ENCODE results near the gene RASL10A. TPM values are rescaled to one million over a fixed set of nuclear protein-coding genes. Genes with fewer than 3 reads are reported as not detected.

The RASL10A gene
- total and polyA plus RNA-seq, 5 donors from 2014 or later, result not detected

GRCh38 chr22:29269731-29270474, 45.6 kb downstream of the RASL10A start:
- H3K4me3 ChIP-seq (ENCODE audit: low read depth, low read length), result peak overlapping the region; percentile 83
- Mint-ChIP-seq H3K9me3 (peaks cover 0 to 2% (median 0%) of the 10 kb centered on the region in 7 donors), H3K27ac (peak overlapping the region; percentile 63 to 100 (median 97)), H3K4me3 (peak overlapping the region; percentile 96 to 99 (median 96)), H3K4me1 (peaks cover 31 to 79% (median 66%) of the 10 kb centered on the region in 4 donors), H3K36me3 (peaks cover 39% of the 10 kb centered on the region), H3K27me3 (peaks cover 4% of the 10 kb centered on the region)
- DNase-seq, result peak in 1 of 3 donors; percentile 35
- H3K27me3 ChIP-seq (ENCODE audit: control insufficient read depth, insufficient read depth, low read length), result no peaks in the 10 kb centered on the region
- peaks cover 34% of the 10 kb centered on the region for H3K36me3 ChIP-seq (ENCODE audit: control insufficient read depth, insufficient read depth, low read length)
- no peaks in the 10 kb centered on the region for H3K9me3 ChIP-seq (ENCODE audit: control insufficient read depth in 2 of 2, low read length in 2 of 2)
- H3K27ac ChIP-seq (ENCODE audit: insufficient read depth, low read length, poor library complexity, severe bottlenecking), result peak overlapping the region; percentile 34
- H3K4me1 ChIP-seq (ENCODE audit: control insufficient read depth, insufficient read depth, low read length, poor library complexity, severe bottlenecking), result peaks cover 66% of the 10 kb centered on the region
- ATAC-seq (ENCODE audit: low read depth in 2 of 2), result no peak

- H3K9me3 ChIP-seq (ENCODE audit: control insufficient read depth in 2 of 2, low read length in 2 of 2), result no peaks in the 10 kb centered on the region
- no peaks in the 10 kb centered on the region for H3K27me3 ChIP-seq (ENCODE audit: control insufficient read depth, insufficient read depth, low read length)
- Mint-ChIP-seq H3K27me3 (peaks cover 4% of the 10 kb centered on the region), H3K27ac (peak overlapping the region; percentile 96 to 100 (median 97)), H3K9me3 (peaks cover 0 to 2% (median 0%) of the 10 kb centered on the region in 7 donors), H3K4me1 (peaks cover 27 to 72% (median 61%) of the 10 kb centered on the region in 4 donors), H3K4me3 (peak overlapping the region; percentile 96 to 99 (median 96)), H3K36me3 (peaks cover 33% of the 10 kb centered on the region)
- H3K36me3 ChIP-seq (ENCODE audit: control insufficient read depth, insufficient read depth, low read length), result peaks cover 27% of the 10 kb centered on the region
- peaks cover 62% of the 10 kb centered on the region for H3K4me1 ChIP-seq (ENCODE audit: control insufficient read depth, insufficient read depth, low read length, poor library complexity, severe bottlenecking)
- peak overlapping the region; percentile 83 for H3K4me3 ChIP-seq (ENCODE audit: low read depth, low read length)
- peak overlapping the region; percentile 93 for H3K27ac ChIP-seq (ENCODE audit: insufficient read depth, low read length, poor library complexity, severe bottlenecking)
- DNase-seq (peak in 1 of 3 donors; percentile 7), ATAC-seq (ENCODE audit: low read depth in 2 of 2) (no peak)
Observed at GRCh38 chr22:29269230-29269604, 46.3 kb downstream of the RASL10A start.

- peak; percentile 6 for ATAC-seq (ENCODE audit: low read depth in 2 of 2)
- Mint-ChIP-seq H3K4me1 (peaks cover 27 to 67% (median 57%) of the 10 kb centered on the region in 4 donors), H3K9me3 (peaks cover 0 to 2% (median 0%) of the 10 kb centered on the region in 7 donors), H3K36me3 (peaks cover 29% of the 10 kb centered on the region), H3K27ac (peak overlapping the region; percentile 99 to 100 (median 99)), H3K27me3 (peaks cover 4% of the 10 kb centered on the region), H3K4me3 (peak overlapping the region; percentile 96 to 99 (median 96))
- peak in 2 of 3 donors; percentile 36 to 56 for DNase-seq
- Histone ChIP-seq H3K27ac (ENCODE audit: insufficient read depth, low read length, poor library complexity, severe bottlenecking) (peak overlapping the region; percentile 93), H3K27me3 (ENCODE audit: control insufficient read depth, insufficient read depth, low read length) (no peaks in the 10 kb centered on the region), H3K4me1 (ENCODE audit: control insufficient read depth, insufficient read depth, low read length, poor library complexity, severe bottlenecking) (peaks cover 56% of the 10 kb centered on the region), H3K9me3 (ENCODE audit: control insufficient read depth in 2 of 2, low read length in 2 of 2) (no peaks in the 10 kb centered on the region), H3K36me3 (ENCODE audit: control insufficient read depth, insufficient read depth, low read length) (peaks cover 22% of the 10 kb centered on the region), H3K4me3 (ENCODE audit: low read depth, low read length) (peak overlapping the region; percentile 83)
Observed at GRCh38 chr22:29268511-29269229, 46.8 kb downstream of the RASL10A start.

GRCh38 chr22:29267858-29268510, 47.5 kb downstream of the RASL10A start, which contains the start of the genes EWSR1 and RHBDD3:
Gene EWSR1 (plus strand): TSS chr22:29268268. CDS start chr22:29268337, 69 bp downstream.
Gene RHBDD3 (minus strand): TSS chr22:29267981. CDS start chr22:29265626, 2,355 bp downstream.
- ATAC-seq (ENCODE audit: low read depth in 2 of 2), result peak; percentile 92 to 94

GRCh38 chr22:29267462-29267857, 48.0 kb downstream of the RASL10A start:
- Mint-ChIP-seq H3K9me3 (peaks cover 0 to 2% (median 0%) of the 10 kb centered on the region in 7 donors), H3K4me1 (peaks cover 18 to 55% (median 44%) of the 10 kb centered on the region in 4 donors), H3K36me3 (peaks cover 18% of the 10 kb centered on the region), H3K27me3 (peaks cover 4% of the 10 kb centered on the region), H3K4me3 (peak overlapping the region; percentile 96 to 99 (median 96)), H3K27ac (peak overlapping the region; percentile 99 to 100 (median 99))
- Histone ChIP-seq H3K4me3 (ENCODE audit: low read depth, low read length) (peak overlapping the region; percentile 87), H3K9me3 (ENCODE audit: control insufficient read depth in 2 of 2, low read length in 2 of 2) (no peaks in the 10 kb centered on the region), H3K27me3 (ENCODE audit: control insufficient read depth, insufficient read depth, low read length) (no peaks in the 10 kb centered on the region), H3K4me1 (ENCODE audit: control insufficient read depth, insufficient read depth, low read length, poor library complexity, severe bottlenecking) (peaks cover 53% of the 10 kb centered on the region), H3K36me3 (ENCODE audit: control insufficient read depth, insufficient read depth, low read length) (peaks cover 10% of the 10 kb centered on the region), H3K27ac (ENCODE audit: insufficient read depth, low read length, poor library complexity, severe bottlenecking) (peak overlapping the region; percentile 93)
- DNase-seq, result no peak
- no peak for ATAC-seq (ENCODE audit: low read depth in 2 of 2)

More at GRCh38 chr22:29267858-29268510, 47.5 kb downstream of the RASL10A start, which contains the start of the genes EWSR1 and RHBDD3:
- H3K9me3 Mint-ChIP-seq, result peaks cover 0 to 2% (median 0%) of the 10 kb centered on the region in 7 donors
- Histone ChIP-seq H3K4me1 (ENCODE audit: control insufficient read depth, insufficient read depth, low read length, poor library complexity, severe bottlenecking) (peaks cover 54% of the 10 kb centered on the region), H3K36me3 (ENCODE audit: control insufficient read depth, insufficient read depth, low read length) (peaks cover 15% of the 10 kb centered on the region), H3K9me3 (ENCODE audit: control insufficient read depth in 2 of 2, low read length in 2 of 2) (no peaks in the 10 kb centered on the region), H3K27ac (ENCODE audit: insufficient read depth, low read length, poor library complexity, severe bottlenecking) (peak within 1 kb of the TSS; percentile 93), H3K27me3 (ENCODE audit: control insufficient read depth, insufficient read depth, low read length) (no peaks in the 10 kb centered on the region), H3K4me3 (ENCODE audit: low read depth, low read length) (peak within 1 kb of the TSS; percentile 87)
- H3K4me3 Mint-ChIP-seq, result peak within 1 kb of the TSS; percentile 96 to 99 (median 96)
- H3K27ac Mint-ChIP-seq, result peak within 1 kb of the TSS; percentile 99 to 100 (median 99)
- peak; percentile 91 to 97 (median 96) for DNase-seq
- H3K4me1 Mint-ChIP-seq, result peaks cover 21 to 60% (median 50%) of the 10 kb centered on the region in 4 donors
- peaks cover 4% of the 10 kb centered on the region for H3K27me3 Mint-ChIP-seq
- H3K36me3 Mint-ChIP-seq, result peaks cover 22% of the 10 kb centered on the region

- no peak overlapping the region for H3K27ac ChIP-seq (ENCODE audit: insufficient read depth, low read length, poor library complexity, severe bottlenecking)
- Mint-ChIP-seq H3K27ac (peak overlapping the region; percentile 77 to 100 (median 90)), H3K36me3 (peaks cover 14% of the 10 kb centered on the region), H3K9me3 (peaks cover 0 to 2% (median 0%) of the 10 kb centered on the region in 7 donors), H3K27me3 (peaks cover 4% of the 10 kb centered on the region), H3K4me3 (peak overlapping the region; percentile 96 to 99 (median 96)), H3K4me1 (peaks cover 15 to 48% (median 38%) of the 10 kb centered on the region in 4 donors)
- ATAC-seq (ENCODE audit: low read depth in 2 of 2) (no peak), DNase-seq (peak in 1 of 3 donors; percentile 7)
- H3K9me3 ChIP-seq (ENCODE audit: control insufficient read depth in 2 of 2, low read length in 2 of 2), result no peaks in the 10 kb centered on the region
- peak overlapping the region; percentile 87 for H3K4me3 ChIP-seq (ENCODE audit: low read depth, low read length)
- no peaks in the 10 kb centered on the region for H3K27me3 ChIP-seq (ENCODE audit: control insufficient read depth, insufficient read depth, low read length)
- H3K4me1 ChIP-seq (ENCODE audit: control insufficient read depth, insufficient read depth, low read length, poor library complexity, severe bottlenecking), result peaks cover 46% of the 10 kb centered on the region
- H3K36me3 ChIP-seq (ENCODE audit: control insufficient read depth, insufficient read depth, low read length), result peaks cover 3% of the 10 kb centered on the region
Observed at GRCh38 chr22:29266564-29267461, 48.7 kb downstream of the RASL10A start.
